Right ventricle myocardium inferior (tissue), 1 donor: Measurements from ENCODE around the gene NCOA1. TPM values are rescaled to one million over a fixed set of nuclear protein-coding genes. Genes with fewer than 3 reads are reported as not detected.
"Not testable (repeated sequence)": the region's sequence is repeated elsewhere in the genome, so short reads cannot be mapped to it uniquely, and the experiment has no call there.

Source experiments
- ATAC-seq: fragments of 200-7000 bp; cut with Tn5 transposase; one replicate; pipeline ENCODE4 v1.9.1; 2020; ENCODE audit warnings: mild to moderate bottlenecking, moderate library complexity
- DNase-seq: peaks from one replicate; pipeline ENCODE4 v3.0.0; 2021; ENCODE audit errors: missing footprints
- intact Hi-C: fragments of 100-400 bp; cut with DNase I; formaldehyde crosslinking; loops from one replicate; pipeline ENCODE4 v1.11.0; 2022
- total RNA-seq: library from RNA; stranded (reverse); fragmentation: NEBNext Ultra II Directional; extraction: Animal tissue kit (Norgen Biotek cat#: 25700); gene quantifications from one replicate; pipeline ENCODE4 v1.2.1, GENCODE V29; 2021
- donor health status: DM: no; HTN: yes; CAD: no; lungs with severe emphysema.

Gene NCOA1
- total RNA-seq, 1 donor from 2014 or later: 31.0 TPM

DNA sequence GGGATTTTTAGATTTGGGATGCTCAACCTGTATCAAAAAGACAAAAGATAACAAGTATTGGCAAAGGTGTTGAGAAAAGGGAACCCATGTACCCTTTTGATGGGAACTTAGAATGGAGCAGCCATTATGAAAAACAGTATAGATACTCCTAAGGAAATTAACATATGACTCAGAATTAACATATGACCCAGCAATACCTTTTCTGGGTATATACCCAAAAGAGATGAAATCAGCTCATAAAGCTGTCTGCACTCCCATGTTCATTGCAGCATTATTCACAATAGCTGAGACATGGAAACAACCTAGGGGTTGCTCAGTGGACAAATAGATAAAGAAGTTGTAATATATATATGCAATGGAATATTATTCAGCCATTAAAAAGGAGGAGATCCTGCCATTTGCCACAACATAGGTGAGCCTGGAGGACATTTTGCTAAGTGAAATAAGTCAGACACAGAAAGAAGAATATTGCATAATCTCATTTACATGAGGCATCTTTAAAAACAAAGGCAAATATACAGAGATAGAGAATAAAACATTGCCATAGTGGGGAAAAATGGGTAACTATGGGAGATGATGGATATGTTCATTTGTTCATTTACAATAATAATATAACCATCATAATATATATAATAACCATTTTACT, 160.1 kb downstream of the NCOA1 start:
- DNase-seq (no peak), ATAC-seq (no peak)
- intact Hi-C loops: no loop called here

DNA sequence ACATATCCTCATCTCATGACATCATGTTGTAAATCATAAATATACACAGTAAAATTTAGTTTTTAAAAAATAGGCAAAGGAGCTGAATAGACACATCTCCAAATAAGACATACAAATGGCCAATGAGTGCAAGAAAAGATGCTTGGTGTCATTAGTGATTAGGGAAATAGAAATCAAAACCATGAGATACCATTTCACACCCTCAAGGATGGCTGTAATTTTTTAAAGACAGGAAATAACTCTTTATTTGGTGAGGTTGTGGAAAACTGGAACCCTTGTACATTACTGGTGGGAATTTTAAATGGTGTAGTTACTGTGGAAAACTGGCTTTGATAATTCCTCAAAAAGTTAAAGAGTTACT, 160.6 kb downstream of the NCOA1 start:
- DNase-seq (no peak), ATAC-seq (no peak)
- intact Hi-C loops: no loop called here

DNA sequence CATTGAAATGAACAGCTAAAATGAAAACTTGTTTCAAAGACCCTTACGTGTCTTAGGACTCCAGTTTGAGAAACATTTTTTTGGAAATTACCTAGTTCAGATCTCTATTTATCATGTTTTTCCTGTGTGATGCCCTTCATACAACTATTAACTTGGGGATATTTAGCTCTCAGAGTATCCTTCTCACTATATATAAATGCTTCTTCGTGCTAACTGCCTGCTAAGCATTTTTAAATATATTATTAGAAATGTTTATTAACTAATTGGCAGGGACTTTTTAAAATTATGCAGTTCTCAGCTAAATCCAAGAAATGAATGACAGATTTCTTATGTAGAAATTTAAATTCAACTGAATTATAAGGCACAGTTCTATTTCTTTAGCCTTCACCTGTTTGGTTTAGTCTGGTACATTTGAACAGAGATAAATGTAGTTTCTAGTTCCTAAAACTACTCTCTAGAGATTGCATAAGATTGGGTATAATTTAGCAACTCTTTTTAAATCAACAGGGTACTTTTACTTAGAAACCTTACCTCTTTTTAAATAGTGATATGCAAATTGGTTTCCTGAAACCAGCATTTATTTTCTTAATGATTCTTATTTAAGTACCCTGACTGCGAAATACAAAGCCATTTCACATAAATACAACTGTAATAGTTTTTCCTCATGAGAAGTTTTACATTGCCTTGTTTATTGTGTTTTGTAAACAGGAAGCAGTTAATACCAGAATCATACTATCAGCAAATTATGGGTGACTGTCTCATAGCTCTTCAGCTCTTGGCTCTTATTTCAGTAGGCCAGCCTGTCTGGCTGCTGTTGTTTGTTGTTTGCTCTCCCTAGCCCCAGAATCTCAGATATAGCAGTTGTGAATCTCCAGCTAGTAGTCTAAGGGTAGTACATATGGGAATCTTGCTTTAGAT, 161.5 kb downstream of the NCOA1 start:
- intact Hi-C loops: no loop called here
- ATAC-seq (no peak), DNase-seq (no peak)

DNA sequence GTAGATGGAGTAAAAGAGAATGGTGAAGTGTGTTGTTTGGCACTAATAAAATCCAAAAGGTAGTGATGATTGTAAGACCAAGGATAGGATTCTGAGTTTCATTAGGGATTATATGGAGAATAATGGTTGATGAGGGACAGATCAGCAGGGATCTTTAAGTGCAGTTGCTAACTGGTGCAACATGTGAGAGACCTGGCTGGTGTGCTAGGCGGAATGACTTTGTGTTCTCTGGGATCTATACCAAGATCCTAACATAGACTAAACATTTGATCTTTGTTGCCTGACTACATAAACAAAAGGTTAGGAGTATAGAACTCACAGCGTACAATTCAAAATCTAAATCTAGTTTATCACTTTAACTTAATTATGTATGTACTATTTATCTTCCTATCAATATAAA, 166.8 kb downstream of the NCOA1 start:
- intact Hi-C loops: loop anchor here (5.0 kb wide), 1 partner anchor 146 kb away; no protein-coding TSS in a partner anchor
- DNase-seq (no peak), ATAC-seq (peak; percentile 42)

DNA sequence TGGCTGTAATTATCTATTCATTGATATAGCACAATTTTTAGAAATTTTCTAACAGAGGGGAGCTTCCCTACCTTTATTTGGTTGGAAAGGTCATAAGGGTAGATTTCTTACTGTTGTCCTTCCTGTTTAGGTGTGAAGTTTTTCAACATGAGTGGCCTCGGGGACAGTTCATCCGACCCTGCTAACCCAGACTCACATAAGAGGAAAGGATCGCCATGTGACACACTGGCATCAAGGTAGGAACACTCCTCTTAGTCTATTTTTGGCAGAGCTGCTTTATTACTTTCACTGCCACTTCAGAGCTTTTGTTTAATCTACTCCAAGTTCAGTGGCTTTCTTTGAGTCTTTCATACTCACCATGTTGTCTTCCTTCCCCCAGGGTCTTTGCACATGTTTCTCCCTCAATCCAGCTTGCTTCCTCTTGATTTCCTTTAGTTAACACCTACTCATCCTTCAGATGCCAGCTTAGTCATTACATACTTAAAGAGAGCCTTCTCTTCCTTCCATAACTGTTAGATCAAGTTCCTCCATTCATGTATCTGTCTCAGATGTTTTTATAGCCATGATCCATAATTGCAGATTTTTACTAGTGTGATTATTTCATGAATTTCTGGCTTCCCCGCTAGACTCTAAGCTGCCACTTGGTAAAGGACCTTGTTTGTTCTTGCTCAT, 167.6 kb downstream of the NCOA1 start:
- intact Hi-C loops: loop anchor here (5.0 kb wide), 1 partner anchor 146 kb away; no protein-coding TSS in a partner anchor
- DNase-seq (no peak), ATAC-seq (peak; percentile 82)

DNA sequence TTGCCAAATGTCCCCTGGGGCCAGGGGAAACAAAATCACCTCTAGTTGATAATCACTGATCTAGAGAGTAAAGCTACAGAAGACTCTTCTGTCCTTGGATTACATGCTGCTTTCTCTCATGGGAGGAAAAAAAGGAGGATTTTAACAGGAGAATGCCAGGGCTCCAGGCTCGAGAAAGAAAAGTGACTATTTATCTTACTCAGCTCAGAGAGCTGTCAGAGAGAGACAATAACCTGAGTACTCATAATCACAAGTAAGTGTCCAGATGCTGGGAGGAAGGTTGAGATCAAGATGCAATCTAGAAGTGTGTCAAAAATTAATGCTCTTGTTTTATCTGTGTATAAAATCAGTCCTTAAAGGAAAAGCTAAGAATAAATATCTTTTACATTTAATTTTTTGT, 168.8 kb downstream of the NCOA1 start:
- DNase-seq (no peak), ATAC-seq (no peak)
- intact Hi-C loops: loop anchor here (5.0 kb wide), 1 partner anchor 148 kb away; no protein-coding TSS in a partner anchor

DNA sequence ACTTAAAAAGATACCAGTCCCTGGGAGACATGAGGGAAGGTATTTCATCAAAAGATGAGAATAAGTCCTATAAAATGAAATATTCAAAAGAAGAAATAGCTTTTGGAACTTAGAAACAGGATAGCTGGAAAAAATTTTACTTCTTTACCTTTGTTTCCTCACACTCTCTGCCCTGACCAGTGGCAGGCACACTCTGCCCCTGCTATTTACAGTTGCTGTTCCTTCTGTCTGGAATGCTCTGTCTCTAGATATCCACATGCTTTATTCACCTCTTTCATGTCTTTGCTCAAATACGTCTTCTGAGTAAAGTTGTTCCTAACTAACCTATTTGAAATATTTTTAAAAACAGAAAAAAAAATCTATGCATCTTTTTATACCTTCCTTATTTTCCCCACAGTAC, 176.5 kb downstream of the NCOA1 start:
- intact Hi-C loops: no loop called here
- no peak for ATAC-seq
- DNase-seq: no peak

DNA sequence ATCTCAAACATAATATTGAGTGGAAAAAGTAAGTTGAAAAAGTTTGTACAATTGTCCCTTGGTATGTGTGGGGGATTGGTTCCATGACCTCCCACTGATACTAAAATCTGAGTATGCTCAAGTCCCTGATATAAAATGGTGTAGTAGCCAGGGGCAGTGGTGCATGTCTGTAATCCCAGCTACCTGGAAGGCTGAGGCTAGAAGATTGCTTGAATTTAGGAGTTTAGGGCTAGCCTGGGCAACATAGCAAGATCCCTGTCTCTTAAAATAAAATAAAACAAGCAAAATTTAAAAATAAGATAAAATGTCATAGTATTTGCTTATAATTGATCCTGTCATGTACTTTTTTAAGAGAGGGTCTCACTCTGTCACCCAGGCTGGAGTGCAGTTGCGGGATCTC, 180.2 kb downstream of the NCOA1 start:
- intact Hi-C loops: no loop called here
- no peak for ATAC-seq
- no peak for DNase-seq

DNA sequence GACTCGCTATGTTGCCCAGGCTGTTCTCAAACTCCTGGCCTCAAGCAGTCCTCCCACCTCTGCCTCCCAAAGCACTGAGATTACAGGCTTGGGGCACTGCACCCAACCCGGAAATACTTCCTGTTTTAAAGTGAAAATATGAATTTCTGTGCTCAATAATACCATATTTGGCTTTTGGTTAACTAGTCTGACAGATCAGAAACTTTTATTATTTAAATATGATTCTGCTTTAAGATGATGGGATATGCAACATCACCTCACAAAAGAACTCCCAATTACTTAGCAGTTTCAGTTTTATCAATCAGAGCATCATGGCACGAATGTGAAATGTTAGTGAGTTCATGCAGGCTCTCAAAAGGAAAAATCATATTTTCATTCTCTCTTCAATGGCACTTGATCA, 181.5 kb downstream of the NCOA1 start:
- DNase-seq (no peak), ATAC-seq (no peak)
- intact Hi-C loops: no loop called here

DNA sequence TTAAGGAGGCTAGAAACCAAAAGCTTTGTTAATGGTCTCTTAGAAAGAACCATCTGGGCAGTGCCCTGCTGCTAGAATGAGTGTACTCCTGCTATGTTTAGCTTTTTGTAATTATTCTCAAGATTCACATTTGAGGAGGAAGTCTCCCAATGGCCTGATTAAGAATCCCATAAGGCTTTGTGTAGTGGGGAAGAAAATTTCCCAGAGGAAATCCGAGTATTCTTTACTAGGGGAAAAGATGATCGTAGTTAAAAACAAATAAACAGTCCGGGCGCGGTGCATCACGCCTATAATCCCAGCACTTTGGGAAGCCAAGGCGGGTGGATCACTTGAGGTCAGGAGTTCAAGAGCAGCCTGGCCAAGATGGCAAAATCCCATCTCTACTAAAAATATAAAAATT, 184.3 kb downstream of the NCOA1 start:
- DNase-seq (no peak), ATAC-seq (no peak)
- intact Hi-C loops: no loop called here

DNA sequence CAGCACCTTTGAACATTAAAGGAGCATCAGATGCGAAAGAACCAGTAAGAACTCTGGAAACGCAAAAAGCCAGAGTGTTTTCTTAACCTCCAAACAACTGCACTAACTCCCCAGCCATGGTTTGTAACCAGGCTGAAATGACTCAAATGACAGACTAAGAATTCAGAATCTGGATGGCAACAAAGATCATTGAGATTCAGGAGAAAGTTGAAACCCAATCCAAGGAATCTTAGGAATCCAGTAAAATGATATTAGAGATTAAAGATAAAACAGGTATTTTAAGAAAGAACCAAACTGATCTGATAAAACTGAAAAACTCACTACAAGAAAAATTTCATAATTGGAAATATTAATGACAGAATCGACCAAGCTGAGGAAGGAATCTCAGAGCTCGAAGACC, 185.4 kb downstream of the NCOA1 start:
- no peak for ATAC-seq
- no peak for DNase-seq
- intact Hi-C loops: no loop called here

DNA sequence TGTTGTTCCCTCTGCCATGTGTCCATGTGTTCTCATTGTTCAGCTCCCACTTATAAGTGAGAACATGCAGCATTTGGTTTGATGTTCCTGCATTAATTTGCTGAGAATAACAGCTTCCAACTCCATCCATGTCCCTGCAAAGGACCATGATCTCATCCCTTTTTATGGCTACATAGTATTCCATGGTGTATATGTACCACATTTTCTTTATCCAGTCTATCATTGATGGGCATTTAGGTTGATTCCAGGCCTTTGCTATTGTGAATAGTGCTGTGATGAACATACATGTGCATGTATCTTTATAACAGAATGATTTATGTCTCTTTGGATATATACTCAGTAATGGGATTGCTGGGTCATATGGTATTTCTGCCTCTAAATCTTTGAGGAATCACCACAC, 187.0 kb downstream of the NCOA1 start:
- intact Hi-C loops, DNase-seq, ATAC-seq: not testable (repeated sequence)

DNA sequence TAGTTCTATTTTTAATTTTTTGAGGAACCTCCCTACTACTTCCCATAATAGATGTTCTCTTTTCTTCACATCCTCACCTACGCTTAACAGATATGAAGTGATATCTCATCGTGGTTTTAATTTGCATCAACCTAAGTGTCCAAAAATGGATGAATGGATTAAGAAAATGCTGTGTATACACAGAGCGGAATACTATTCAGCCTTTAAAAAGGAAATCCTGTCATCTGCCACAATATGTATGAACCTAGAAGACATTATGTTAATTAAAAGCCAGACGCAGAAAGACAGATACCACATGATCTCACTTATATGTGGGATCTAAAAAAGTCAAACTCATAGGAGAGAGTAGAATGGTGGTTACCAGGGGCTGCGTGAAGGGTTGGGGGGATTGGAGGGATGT, 189.1 kb downstream of the NCOA1 start:
- ATAC-seq (no peak), DNase-seq (no peak)
- intact Hi-C loops: no loop called here

DNA sequence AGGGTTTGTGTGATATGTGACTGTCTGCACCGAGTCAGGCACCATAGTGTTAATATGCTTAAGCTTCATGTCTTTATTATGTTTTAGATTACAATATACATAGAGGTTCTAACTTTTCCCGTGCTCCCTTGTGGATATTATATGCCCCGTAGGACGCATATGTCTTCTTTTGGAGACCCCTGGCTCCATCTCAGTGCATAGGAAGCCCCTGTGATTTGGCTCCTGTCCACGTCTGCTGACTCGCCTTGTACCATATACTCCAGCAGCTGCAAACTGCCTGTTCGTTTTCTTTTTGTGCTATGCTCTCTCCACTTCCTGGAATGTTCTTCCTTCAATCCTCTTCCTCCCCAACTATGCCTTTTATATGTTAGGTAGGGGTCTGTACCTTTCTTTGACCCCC, 191.2 kb downstream of the NCOA1 start:
- DNase-seq (no peak), ATAC-seq (no peak)
- intact Hi-C loops: no loop called here

DNA sequence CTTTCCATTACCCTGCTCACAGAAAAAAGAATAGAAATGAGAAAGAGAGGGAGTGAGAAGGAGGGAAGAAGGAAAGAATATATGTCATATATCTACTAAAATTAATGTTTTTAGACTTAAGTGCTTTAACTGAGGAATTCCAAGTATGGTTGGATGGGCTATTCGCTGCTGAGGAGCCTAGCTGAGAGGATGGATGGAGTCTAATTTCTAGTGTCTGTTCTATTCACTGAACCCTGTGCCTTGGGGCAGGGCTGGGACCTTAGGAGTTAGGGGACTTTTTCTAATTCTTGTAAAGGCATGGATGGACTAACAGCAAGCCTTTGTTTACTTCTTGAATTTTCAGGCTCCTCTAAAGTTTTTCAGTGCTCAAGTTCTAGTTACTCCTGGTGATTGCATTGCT, 192.4 kb downstream of the NCOA1 start:
- ATAC-seq (no peak), DNase-seq (no peak)
- intact Hi-C loops: no loop called here

DNA sequence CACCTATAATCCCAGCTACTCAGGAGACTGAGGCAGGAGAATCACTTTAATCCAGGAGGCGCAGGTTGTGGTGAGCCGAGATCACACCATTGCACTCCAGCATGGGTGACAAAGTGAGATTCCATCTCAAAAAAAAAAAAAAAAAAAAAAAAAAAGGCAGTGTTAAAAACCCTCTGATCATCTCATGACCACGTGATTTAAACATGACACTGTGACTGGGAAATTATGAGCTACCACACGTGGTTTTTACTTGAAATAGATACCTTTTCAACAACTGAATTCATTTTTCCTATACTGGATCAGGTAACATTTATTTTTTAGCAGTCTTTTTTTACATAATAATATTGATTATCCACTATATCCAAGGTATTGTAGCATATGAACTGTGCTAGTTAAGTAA, 199.5 kb downstream of the NCOA1 start:
- DNase-seq: no peak
- intact Hi-C loops: no loop called here
- ATAC-seq: no peak

DNA sequence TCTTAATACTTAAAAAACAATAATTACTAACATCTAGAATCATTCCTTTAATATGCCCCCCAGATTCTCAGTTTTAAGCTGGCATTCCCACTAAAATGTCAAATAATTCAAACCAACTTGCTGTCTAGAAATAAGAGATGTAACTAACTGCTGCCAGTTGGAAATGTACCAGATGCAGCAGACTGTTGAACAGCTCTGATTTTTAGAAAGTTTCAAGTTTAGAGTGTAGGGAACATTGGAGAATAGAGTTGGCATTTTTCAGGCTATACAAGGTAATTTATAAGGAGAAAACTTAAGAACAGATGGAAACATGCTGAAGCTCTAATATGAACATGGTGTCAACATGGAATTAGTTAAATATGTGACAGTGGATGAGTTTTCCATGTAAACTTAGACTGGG, 200.8 kb downstream of the NCOA1 start:
- intact Hi-C loops: no loop called here
- ATAC-seq (no peak), DNase-seq (no peak)

DNA sequence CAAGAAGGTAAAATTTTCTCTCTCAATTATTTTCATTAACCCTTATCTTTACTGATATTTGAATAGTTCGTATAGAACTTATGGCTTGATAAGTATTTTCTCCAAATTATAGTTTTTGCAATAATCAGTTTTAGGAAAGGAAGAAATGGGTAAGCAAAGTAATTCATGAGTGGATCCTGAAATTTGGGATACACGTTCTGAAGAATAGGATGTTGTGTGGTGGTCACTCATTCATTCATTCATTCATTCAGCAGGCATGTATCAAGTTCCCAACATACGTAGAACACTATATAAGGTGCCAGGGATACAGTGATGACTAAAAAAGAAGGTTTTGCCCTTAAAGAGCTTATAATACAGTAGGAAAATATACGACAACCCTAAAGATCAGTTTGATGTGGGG, 206.7 kb downstream of the NCOA1 start:
- DNase-seq: no peak
- intact Hi-C loops: no loop called here
- ATAC-seq: no peak

DNA sequence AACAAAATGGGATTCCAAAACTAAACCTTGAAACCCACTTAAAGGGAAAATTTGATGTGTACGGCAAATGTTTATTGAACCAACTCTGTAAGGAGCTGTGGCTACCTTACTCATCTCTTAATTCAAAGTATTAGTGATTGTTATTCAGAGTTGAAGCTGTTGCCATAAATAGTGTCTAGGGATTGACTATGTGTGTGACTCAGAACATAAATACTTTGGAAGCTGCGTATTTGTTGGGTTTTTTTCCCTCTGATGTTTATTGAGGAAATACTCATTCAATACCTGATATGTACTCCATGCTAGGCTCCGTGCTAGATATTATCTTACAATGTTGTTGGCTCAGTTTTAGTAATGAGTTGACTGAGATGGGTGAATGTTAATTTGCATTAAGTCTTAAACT, 211.7 kb downstream of the NCOA1 start:
- intact Hi-C loops: no loop called here
- DNase-seq (no peak), ATAC-seq (no peak)

DNA sequence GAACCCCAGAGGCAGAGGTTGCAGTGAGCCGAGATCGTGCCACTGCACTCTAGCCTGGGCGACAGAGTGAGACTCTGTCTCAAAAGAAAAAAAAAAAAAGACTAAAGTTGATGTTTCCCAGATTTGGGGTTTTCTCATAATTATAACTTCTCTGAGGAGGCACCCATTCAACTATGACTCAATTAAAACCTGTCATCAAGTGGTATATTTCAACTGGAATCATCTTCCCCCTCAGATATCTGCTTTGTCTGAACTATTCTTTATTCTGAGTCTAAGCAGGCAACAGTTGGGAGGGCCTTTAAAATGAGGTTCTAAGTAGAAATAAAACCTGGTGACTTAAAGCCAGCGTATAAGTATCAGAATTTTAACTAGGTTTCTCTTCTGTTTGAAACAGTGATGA, 213.6 kb downstream of the NCOA1 start:
- ATAC-seq (no peak), DNase-seq (no peak)
- intact Hi-C loops: no loop called here
